GM19467 (cell line): ENCODE data around the gene ATP2A3.

Experiments
- ATAC-seq: cut with Tn5 transposase; IDR thresholded peaks from one replicate; pipeline ENCODE4 v1.9.1; 2021; ENCODE audit warnings: mild to moderate bottlenecking, moderate library complexity; ENCODE audit not compliant: unreplicated experiment

The ATP2A3 gene

GRCh38 chr17:3893720-3894116 is 70.5 kb downstream of the ATP2A3 start:
- ATAC-seq: no peak

- peak; percentile 86 for ATAC-seq
These were observed 71.1 kb downstream of the ATP2A3 start, which contains the start of gene CAMKK1 for GRCh38 chr17:3893003-3893719. Gene CAMKK1 (minus strand): TSS chr17:3893053. CDS start chr17:3885687, 7,366 bp downstream.

- peak; percentile 7 for ATAC-seq
These were observed 71.9 kb downstream of the ATP2A3 start for GRCh38 chr17:3892095-3892998.

- ATAC-seq: no peak
These were observed 72.6 kb downstream of the ATP2A3 start for GRCh38 chr17:3891626-3892094.

GRCh38 chr17:3890878-3891219 is 73.4 kb downstream of the ATP2A3 start:
- no peak for ATAC-seq

- no peak for ATAC-seq
These were observed 74.0 kb downstream of the ATP2A3 start for GRCh38 chr17:3890082-3890877.

GRCh38 chr17:3889325-3890012 is 74.8 kb downstream of the ATP2A3 start:
- no peak for ATAC-seq

- no peak for ATAC-seq
These were observed 75.7 kb downstream of the ATP2A3 start for GRCh38 chr17:3888343-3889171.

GRCh38 chr17:3887804-3888203 is 76.4 kb downstream of the ATP2A3 start:
- no peak for ATAC-seq

GRCh38 chr17:3887394-3887793 is 76.8 kb downstream of the ATP2A3 start:
- ATAC-seq: no peak

- no peak for ATAC-seq
These were observed 77.5 kb downstream of the ATP2A3 start for GRCh38 chr17:3886776-3887175.

- no peak for ATAC-seq
These were observed 78.3 kb downstream of the ATP2A3 start for GRCh38 chr17:3885970-3886369.

GRCh38 chr17:3885271-3885670 is 79.0 kb downstream of the ATP2A3 start:
- ATAC-seq: no peak

- no peak for ATAC-seq
These were observed 80.0 kb downstream of the ATP2A3 start for GRCh38 chr17:3884188-3884587.

- ATAC-seq: no peak
These were observed 82.0 kb downstream of the ATP2A3 start for GRCh38 chr17:3882276-3882675.

GRCh38 chr17:3880983-3881382 is 83.3 kb downstream of the ATP2A3 start:
- no peak for ATAC-seq

- no peak for ATAC-seq
These were observed 84.4 kb downstream of the ATP2A3 start for GRCh38 chr17:3879591-3880417.

GRCh38 chr17:3879186-3879585 is 85.1 kb downstream of the ATP2A3 start:
- ATAC-seq: no peak

- no peak for ATAC-seq
These were observed 87.0 kb downstream of the ATP2A3 start for GRCh38 chr17:3877220-3877619.
